HL-60/S4 treated with retinoic acid at 250 ng/mL for 4 days and 3 days (cell line): ENCODE results near the gene LEFTY1.
"Not testable (repeated sequence)": the region's sequence is repeated elsewhere in the genome, so short reads cannot be mapped to it uniquely, and the experiment has no call there.

ENCODE experiments used
- in situ Hi-C: fragments of 300-500 bp; cut with MboI; formaldehyde crosslinking; loops from 2 replicates; pipeline ENCODE4 v1.7.0; 2022; ENCODE audit warnings: low sequenced_read_pairs

The LEFTY1 gene

DNA sequence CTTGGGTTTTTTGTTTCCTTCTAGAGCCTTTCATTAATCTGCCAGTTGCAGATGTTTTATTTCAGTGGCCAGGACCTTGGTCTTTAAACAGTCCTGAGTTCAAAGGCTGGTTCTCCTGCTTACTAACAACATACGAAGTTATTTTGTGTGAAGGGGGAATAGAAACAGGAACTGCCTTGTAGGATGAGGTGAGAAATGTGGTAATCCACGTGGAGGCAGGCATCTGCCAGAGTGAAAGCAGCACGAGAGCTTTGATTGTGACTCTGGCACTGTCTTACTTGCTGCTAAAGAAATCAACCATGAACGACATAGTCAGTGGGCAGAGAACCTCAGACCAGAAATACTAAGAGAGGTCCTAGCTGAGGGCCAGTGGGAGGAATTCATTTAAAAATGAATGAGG lies 37.1 kb downstream of the LEFTY1 start:
- in situ Hi-C loops: no loop called here

DNA sequence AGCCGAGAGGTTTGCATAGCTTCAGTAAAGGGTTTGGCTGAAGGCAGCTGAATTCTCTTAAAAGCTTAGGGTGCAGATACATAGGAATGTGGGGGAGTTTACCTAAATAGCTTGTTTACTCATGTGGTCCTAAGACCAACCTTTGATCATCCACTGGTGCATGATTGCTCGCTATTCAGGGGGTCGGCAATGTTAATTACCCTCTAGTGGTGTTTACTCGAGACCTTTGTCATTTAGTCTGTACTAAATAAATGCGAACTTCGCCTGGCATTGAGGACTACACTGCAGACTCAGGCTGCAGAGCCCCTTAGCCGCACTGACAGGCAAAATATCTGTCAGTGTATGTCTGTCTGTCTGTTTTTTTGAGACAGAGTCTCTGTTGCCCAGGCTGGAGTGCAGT lies 38.6 kb downstream of the LEFTY1 start:
- in situ Hi-C loops: no loop called here

- in situ Hi-C loops: no loop called here
Measured at GRCh38 chr1:225849925-225850324, 39.0 kb downstream of the LEFTY1 start.

DNA sequence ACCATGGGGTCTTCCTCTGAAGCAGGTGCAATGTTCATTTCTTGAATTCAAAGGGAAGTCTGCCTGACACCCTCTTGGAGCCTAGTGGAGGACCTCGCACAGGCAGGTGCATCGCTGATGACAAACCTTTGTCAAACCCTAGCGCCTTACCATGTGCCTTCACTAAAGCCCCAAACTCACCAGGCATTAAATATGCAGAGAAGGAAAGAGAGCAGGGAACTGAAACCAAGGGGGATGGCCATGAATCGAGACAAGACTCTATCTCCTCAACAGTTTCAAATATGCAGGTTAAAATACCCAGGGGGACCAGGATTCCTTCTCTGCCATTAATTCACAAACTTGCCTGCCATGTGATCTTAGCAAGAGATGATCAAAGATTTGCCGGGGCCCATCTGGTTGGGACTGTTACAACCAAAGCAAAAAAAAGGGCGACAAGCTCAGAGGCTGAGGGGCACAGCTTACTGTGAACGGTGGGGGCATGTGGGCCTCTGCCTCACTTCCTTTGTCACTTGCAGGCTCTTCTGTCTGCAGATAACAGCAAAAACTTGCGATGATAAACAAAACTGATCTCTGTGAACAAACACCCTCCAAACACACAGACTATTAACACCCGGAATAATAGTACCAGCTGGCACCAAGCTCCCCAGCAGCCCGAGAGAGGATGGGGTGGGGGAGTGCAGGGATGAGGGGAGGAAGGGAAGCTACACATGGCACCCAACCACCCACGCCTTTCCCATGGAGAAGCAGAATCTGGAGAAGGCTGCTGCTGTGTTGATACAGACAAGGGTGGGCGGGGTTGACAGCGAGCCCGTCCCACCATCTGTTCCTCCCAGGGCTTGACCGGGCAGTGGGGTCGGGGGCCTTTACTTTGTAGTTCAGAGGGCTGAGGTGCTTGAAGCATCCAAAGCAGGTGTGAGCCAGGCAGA lies 40.7 kb downstream of the LEFTY1 start:
- in situ Hi-C loops: no loop called here

- in situ Hi-C loops: no loop called here
Measured at GRCh38 chr1:225847610-225848009, 41.3 kb downstream of the LEFTY1 start.

DNA sequence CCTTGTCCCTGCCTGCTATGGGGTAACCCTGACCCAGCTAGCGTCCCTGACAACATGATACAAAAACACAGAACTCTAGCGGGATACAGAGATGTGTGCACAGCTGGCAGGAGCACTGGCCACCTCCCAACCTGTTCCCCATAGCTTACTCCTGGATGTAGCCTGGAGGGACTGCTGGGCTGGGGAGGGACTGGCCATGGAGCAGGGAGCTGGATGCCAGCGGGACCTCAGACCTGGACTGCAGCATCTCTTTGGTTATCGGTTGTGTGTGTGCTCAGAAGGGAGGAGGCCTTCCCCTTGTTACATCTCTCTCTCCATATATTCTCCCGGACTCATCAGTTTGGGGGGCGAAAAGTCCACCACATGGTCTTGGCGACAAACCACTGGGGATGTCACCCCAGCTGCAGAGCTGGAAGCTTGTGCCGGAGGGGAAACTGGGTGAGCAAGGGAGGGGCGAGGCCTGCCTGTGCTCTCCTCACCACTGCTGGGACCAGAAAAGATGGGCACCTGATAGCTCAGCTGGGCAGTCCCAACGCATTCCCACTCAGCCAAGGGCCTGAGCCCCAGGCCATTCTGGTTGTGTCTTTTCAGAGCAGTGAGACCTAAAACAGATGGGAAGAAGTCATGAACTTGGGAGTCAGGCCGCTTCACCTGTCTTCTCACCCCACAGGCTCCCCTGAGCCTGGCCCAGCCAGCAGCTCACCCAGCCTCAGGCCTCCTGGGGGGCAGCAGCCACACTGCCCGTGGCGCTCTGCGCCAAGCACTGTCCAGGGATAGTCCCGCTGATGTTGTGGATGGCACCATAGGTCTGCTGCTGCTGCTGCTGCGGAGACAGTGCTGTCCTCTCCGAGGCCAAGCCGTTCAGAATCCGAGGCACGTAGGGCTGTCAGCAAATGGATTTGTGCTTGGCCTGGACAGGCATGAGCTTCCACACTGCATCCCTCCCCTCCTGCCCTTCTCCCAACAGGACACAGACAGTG lies 42.3 kb downstream of the LEFTY1 start:
- in situ Hi-C loops: no loop called here

- in situ Hi-C loops: no loop called here
Measured at GRCh38 chr1:225845571-225846259, 43.2 kb downstream of the LEFTY1 start.

GRCh38 chr1:225845097-225845496 lies 43.8 kb downstream of the LEFTY1 start:
- in situ Hi-C loops: no loop called here

DNA sequence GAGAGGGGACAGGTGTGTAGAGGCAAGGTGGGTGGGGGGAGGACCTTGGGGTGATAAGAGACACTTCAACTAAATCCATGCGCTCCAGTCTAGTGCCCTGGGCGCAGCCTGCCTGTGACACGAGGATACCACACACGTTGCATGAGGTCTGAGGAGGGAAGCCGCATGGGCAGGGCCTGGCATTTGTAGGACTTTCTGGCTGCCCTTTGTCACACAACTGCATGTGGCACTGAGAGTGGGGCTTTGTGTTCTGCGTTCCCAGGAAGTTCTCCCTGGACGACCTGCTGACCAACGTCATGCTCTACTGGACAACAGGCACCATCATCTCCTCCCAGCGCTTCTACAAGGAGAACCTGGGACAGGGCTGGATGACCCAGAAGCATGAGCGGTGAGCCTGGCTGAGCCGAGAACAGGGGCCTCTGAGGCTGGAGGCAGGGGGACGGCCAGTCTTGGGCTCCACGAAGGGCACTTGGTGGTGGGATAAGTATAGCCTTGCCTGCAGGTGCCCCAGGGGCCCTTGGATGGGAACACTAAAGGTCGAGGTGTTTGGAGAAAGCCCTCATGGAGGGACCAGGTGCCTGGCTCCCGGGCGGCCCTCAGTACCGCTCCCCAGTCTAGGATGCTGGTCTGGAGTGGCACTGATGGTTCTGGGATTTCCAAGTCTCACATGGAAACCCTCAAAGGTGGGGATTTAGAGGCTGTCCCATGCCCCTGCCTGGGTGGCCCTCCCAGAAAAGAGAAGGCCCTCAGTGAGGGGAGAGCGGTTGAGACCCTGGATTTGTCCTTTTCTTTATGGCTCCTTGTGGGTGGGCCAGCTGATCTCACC lies 44.5 kb downstream of the LEFTY1 start:
- in situ Hi-C loops: no loop called here

DNA sequence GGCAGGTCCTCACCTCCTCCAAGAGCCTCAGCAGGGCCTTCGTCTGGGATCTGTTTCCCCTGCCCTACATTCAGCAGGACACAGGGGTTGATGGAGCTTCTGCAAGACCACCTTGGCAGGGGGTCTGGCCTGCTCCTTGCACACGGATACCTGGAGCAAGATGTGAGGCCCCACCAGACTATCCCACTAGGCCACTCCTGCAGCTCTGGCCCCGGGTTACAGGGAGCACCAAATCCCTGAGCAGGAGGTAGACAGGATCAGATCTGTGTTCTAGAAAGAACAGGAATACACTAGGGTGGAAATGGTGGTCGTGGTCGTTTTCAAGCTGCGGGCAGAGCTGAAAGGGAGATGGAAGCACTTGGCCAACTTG lies 45.5 kb downstream of the LEFTY1 start:
- in situ Hi-C loops: no loop called here

DNA sequence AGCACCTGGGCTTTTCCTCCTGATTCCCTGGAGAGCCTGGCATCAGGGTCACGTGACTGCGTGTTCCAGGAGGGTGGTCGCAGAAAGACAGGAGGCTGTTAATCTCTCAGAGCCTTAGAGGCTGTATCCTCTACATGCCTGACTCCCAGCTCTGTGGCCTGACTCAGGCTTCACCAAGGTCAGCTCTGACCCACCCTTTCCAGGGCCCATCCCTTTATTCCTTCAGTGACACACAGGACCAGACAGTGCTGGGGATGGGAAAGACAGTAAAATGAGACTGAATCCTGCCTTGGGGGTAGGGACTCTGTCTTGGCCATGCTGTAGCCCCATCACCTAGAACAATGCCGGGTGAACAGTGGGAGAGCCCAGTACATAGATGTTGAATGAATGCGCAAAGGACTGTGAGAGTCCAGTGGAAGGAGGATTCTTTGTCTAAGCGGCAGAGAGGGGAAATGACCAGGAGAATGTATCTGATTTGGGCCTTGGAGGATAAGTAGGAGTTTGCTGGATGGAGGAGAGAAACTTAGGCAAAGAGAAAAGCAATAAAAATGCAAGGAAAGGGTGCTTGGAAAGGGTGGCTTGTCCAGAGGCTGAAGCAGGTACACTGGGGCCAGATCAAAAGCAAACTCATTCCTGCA lies 46.0 kb downstream of the LEFTY1 start:
- in situ Hi-C loops: no loop called here

DNA sequence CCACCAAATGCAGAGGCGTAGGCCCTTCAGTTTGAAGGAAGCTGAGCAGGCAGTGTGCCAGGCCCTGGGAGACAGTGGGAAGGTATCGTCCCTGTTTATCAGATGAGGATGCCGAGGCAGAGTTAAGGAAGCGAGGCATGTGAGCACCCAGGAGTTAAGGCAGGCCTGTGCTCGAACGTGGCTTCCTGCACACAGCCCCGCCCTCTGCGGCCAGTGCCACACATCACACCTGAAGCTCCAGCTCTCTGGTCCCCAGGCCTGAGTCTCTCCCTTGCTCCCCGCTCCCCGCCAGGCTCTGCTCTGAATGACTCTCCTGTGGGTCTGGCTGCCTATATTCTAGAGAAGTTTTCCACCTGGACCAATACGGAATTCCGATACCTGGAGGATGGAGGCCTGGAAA lies 46.9 kb downstream of the LEFTY1 start:
- in situ Hi-C loops: no loop called here

DNA sequence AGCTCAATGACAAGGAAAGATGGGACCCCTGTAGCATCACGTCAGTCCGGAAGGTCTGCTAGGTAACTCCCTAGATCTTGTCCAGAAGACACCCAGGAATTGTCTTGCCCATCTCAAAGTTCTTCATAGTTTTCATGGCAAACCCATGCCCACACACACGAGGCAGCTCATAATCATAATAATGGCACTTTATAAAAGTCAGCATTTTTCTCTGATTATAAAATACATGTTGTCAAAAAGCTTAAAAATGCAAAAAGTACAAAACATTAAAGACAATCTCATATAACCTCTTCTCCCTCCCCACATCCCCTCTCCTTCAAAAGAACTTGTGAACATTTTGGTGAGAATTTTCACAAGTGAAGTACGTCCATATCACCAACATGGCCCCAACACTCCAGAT lies 48.2 kb downstream of the LEFTY1 start:
- in situ Hi-C loops: no loop called here

DNA sequence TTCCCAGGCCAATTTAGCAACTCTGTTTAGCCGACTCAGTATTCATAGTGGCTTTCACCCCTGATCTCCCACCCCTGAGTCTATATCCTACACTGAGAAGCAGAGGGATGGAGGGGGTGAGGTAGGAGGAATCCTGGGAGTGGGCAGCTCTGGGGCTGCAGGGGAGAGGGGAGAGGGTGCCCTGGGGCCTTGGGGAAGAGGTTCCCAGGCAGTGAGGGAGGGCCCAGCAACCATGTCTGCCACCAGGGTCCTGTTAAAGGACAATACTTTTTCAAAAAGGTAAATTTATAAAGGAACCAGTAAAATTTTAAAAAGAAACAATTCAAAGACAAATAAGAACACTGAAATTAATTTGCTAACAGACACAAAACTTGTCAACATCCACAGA lies 48.7 kb downstream of the LEFTY1 start:
- in situ Hi-C loops: no loop called here

DNA sequence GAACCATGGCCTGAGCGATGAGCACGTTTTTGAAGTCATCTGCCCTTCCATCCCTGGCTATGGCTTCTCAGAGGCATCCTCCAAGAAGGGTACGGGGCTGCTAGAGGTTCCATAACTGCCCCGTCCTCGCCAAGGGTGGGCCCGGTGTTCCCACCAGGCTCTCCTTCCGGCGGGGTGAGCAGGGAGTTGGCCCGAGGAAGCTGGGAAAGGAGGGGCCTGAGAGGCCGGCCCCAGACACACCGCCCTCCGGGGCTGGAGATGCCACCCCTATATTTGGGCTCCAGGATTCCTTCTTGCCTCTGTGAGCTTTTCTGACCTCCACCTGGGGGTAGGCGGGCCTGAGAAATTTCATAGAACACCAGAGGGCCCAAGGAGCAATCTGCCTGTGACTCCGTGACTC lies 50.2 kb downstream of the LEFTY1 start:
- in situ Hi-C loops: no loop called here

GRCh38 chr1:225836296-225836695 lies 52.6 kb downstream of the LEFTY1 start:
- in situ Hi-C loops: not testable (repeated sequence)
